HG02973 (cell line): ENCODE results near the gene PELI1.

ENCODE experiments used
- ATAC-seq: cut with Tn5 transposase; IDR thresholded peaks from one replicate; pipeline ENCODE4 v1.9.1; 2021; ENCODE audit warnings: moderate library complexity; ENCODE audit not compliant: unreplicated experiment

Gene PELI1

DNA sequence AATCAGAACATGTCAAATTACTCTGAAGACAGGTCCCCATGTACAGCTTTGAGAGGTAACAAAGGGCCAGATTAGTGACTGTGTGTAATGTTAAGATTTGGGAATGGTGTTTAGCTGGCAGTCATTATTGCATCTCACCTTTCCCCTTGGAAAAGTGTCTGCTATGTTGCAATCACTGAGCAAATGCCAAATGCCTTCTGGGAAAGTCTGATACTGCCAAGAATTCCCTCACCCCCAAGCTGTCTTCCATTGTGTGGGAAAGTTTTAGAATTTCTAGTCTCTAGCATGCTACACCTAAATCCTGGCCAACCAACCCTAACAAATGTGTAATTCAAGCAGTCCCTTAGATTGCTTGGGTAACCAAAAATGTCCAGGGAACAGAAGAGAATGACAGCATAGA, 13.6 kb upstream of the PELI1 start:
- no peak for ATAC-seq

DNA sequence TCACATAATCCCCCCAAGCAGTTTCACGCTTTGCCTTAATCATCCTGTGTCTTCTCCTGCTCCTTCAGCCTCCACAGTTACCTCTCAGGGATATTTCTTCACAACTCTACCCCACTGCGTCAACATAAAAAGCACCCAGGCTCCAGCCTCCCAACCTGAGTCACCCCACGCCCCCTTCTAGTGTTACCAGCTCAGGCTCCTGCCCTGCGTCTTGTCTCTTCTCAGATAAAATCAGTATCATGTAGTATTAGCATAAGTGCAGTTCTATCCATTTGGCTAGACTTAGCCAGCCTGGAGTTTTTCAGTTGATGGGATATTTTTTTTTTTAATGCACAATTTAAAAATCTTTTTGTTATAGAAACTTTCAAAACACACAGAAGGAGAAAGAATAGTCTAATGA, 9.6 kb upstream of the PELI1 start:
- ATAC-seq, result no peak

DNA sequence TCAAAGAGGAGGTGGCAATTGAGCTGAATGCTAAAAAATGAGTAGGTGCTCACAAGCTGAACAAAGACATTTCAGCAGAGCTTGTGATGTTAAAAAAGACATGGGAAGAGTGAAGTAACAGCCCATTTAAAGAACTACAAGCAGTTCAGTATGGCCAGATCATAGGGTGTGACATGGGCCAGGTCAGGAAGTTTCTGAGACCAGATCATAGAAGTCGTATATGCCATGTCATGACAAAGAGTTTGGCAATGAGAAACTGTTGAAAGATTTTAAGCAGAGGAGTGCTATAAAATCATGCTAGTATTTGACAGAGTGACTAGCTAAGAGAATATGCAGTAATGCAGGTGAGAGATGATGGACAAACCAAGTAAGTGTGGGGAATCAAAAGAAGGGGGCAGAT, 7.3 kb upstream of the PELI1 start:
- ATAC-seq, result no peak

DNA sequence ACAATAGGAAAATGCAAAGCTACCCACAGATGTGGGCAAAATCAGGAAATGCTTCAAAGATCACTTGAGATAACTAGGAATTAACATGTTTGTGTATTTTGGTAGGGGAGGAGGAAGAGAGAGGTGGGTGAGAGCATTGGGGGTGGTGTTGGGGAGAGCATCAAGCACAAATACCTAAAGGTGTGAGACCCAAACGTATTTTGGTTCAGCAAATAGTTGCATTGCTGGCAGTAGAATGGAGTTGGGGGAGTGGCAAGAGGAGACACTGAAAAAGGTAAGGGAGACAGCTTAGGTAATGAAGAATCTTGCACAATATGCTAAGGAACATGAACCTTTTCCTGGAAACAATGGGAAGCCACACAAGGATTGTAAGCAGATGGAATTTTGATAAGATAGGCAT, 1.5 kb upstream of the PELI1 start:
- no peak for ATAC-seq

DNA sequence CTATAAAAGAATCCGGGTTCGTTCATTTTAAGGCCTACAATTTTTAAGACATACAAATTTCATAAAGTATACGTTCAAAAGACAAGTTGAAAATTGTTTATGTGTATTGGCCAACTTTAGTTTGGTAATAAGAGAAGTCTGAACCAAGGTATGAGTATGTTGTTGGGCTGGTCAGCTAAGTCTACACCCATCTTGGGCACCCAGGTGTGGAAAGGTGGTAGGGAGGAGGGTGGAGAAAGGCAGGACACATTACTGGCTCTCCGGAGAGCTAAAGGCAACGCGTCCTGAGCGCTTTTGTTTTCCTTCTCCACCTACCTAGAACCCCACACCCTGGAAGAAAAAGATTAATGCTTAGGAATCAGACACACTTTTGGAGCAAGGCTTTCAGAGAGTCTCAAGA, 899 bp upstream of the PELI1 start:
- no peak for ATAC-seq

DNA sequence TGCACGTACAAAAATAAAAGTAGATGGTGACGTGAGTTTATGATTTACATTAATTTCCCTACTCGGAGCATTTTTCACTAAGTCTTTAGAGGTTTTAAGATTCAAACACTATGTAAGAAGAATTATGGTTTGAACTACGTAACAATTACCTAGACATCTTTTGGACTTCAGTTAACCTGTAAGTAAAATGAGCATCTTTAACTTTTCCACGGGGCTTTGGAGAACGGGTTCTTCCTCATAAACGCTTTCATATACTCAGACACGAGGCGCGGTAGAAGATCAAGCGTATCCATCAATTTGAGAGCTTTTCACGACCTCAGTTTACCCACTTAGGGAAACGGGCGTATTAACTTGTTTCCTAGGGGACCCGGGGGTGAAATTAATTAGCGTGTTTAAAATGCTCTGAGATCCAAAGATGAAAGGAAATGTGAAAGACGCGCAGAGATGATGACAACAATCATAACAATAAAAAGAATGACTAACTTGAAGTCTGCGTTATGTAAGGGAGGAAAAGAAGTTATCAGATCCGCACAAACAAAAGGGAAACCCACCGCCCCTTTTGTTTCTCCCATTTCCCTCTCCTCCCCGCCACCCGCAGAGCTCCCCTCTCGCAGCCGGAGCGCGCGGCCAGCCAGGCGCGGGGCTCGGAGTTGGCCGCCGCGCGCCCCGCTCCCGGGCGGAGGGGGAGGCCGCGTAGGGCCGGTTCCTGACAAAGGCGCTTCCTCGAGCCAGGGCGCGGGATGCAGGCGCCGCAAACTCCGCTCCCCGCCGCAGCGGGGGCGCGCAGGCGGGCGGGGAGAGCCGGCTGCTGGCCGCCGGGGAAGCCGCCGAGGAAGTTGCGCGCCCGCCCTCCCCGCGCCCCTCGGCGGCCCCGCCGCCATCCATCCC, 807 bp downstream of the PELI1 start:
- peak; percentile 8 for ATAC-seq

DNA sequence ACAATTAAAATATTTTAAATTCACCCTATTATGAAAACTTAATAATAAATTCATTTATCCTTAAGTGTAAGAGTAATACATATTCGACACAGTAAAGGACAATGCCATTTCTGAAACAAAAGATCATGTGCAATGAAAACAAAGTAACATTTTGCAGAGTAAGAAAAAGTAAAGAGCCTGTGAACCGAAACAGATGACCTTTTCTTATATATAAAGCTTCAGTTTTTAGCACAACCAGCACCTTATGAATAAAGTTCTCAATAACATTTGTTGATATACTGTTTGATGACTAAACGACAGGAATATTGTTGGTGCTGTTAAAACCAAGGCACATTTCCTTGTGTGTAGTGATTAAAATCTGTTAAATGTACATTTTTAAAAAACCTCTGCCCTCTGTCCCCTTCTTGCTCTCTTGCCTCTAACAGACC, 1.5 kb downstream of the PELI1 start:
- no peak for ATAC-seq

DNA sequence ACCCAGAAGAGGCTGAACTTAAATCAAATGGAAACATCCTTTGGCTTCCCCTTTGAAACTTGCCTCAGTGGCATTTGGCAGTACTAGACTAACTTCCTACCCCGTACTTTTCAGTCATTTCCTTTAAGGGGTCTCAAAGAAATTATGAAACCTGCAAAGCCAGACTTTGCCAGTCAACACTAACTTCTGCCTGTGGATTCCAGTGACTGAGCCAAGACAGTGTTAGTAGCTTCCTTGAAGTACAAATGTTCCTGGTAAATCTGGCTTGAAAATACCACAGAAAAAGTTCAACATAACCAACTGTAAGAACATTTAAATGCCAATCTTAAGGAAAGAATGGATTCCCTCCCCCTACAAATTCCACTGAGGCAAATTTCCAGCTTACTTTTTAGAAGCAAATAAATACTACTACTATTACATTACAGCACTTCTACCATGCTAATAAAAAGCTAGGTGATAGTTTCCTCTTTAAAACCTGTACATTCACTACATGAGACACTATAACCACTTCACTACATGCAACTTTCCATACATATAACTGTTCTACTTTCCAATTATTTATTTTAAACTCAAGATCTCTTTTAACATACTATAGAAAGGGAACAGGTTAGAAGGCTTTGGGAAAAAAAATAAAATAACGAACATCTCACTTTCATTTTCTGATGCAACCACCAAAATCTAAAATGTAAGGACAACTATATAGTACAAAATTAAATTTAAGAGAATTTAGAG, 2.4 kb downstream of the PELI1 start:
- ATAC-seq, result no peak

DNA sequence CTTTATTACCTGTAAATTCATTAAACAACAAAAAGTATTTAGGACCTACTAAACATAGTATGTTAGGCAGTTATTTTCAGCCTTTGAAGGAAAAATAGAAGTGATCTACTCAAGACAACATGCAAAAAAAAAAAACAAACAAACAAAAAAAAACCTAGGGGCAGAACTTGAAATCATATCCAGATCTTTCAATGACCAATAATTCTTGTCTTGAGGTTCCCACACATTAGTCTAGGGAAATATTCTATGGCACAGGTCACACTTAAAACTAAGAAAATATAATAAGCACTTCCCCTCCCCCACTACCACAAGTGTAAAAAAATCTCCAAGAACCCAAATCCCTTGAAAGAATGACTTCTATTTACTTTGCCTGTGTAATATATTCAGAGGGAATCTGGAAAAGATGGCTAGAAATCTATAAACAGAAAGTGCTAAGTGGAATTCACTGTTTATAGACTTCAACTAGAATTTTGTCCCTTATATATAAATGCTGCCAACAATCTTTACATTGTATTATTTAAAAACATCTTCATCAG, 3.5 kb downstream of the PELI1 start:
- no peak for ATAC-seq

DNA sequence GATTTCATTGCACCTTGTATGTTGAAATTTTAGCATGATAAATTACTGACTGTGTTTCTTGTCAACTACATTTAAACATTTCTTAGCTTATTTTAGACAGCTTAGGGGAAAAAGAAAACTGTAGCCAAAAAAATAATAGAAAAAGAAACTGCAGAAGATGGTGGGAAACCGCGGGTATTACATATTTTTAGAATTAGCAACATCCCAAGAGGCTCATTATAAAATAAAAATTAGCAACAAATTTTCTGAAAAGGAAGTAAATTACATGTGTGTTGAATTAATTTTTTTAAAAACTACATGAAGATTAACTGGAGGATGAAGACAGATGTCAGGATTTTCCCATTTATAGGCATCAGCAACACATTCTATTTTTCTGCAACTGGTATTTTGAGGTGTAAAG, 4.3 kb downstream of the PELI1 start:
- no peak for ATAC-seq

DNA sequence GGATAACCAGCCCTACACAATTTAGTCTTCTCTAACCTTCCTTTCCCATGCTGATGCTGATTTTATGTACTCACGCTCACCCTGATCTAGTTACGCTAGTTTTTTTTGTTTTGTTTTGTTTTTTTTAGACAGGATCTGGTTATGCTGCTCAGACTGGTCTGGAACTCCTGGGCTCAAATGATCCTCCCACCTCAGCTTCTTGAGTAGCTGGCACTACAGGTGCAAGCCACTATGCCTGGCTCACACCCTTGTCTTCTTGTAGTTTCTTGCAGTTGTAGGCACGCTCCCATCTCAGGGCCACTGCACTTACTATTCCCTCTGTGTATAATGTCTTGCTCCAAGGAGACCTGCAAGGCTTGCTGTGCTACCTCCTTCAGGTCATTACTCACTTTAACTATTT, 6.2 kb downstream of the PELI1 start:
- ATAC-seq, result no peak

DNA sequence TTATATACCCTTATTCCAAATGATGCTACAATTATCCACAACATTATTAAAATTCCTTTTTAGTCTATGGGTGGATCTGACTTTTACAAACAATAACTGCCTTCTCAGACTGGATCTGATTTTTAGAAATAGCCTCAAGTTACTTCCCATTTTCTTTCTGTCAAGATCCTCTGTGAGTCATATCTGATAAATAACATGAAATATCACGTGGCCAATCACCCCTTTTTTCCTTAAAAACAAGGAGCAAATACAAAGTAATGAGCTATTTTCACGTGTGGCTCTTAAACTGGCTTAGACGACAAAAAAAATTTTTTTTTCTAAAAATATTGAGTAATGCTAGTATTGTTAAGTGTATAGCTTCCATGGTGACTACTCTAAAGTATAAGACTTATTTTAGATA, 6.7 kb downstream of the PELI1 start:
- no peak for ATAC-seq

DNA sequence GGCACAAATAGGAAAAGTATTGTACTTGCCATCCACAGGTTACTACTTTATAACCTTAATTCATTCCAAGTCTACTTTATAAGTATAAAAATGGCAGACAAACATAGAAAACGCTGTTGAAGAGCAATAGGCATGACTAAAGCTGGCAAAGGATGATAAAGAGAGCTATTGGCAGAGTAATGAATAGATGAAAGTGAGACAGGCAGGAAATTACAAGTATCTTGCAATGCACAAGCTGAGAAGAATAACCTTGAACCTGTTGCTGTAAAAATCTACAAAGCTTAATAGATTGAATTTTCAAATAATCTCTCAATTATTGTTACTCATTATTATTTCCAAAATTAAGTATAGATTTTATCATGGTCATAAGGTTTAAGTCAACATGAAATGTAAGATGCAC, 8.8 kb downstream of the PELI1 start:
- ATAC-seq, result no peak

DNA sequence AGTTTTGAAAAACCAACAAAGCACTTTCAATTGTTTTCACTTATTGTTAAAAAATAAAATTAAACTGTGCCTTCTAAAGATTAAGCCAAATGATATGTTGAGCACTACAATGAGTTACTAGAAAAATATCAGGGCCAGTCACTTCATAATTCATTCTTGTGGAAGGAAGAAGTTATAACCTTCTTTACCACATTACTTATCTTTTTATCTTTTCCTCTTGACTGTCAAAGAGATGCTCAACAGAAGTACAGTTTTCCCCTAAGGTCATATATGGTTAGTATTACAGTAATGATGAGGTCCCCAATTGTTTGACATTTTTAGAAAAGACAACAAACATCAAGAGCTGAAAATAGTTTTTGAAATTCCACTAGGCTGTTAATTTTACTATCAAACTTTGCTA, 9.4 kb downstream of the PELI1 start:
- ATAC-seq, result no peak

DNA sequence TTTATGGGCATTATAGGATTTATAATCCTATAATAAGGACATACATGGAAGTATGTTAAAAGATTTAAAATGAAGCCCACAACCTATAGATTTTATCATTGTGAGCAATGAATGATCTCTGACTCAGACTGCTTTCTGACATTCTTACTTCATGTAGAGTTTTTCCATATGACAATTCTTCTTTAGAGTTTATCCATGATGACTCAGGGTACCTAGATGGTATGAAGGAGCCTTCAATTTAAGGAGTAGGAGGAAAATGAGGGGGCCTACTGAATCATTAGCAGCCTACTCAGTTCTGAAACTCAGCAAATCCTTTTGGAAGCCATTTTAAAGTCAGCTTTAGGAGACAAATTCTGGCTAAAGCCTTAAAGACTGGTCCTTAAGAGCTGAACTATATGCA, 10.4 kb downstream of the PELI1 start:
- no peak for ATAC-seq

DNA sequence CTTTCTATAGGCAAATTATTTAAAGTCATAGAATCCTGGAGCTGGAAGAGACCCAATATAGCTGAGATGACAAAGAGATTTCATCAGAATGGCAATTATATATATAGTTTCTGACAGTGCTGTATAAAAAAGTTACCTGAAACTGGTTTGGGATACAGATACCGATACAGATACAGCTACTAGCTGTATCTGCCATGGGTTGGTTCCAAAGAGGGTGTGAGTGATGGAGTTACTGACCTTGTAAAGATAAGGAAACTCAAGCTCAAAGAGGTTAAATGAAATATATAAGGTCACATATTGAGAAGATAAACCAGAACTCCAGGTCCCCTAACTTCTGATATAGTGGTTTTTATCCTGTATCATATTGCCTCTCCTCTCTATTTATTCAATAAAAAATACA, 10.9 kb downstream of the PELI1 start:
- no peak for ATAC-seq

DNA sequence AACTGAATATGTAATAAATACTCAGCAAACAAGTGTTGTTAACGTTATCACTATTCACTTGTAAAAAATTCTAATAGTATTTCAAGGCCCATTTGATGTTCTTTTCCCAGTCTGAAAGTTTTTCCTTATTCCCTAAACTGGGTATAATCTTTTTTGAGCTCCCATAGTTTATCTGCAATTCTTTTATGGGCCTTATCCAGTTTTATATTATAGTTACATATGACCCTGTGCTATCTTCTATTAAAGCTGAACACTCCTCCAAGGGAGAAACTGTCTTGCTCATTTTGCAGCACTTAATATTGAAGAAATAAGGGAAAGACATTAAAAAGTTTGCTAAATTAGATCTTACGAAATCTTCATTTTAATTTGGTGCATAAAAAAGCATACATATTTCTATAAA, 13.9 kb downstream of the PELI1 start:
- ATAC-seq, result no peak

DNA sequence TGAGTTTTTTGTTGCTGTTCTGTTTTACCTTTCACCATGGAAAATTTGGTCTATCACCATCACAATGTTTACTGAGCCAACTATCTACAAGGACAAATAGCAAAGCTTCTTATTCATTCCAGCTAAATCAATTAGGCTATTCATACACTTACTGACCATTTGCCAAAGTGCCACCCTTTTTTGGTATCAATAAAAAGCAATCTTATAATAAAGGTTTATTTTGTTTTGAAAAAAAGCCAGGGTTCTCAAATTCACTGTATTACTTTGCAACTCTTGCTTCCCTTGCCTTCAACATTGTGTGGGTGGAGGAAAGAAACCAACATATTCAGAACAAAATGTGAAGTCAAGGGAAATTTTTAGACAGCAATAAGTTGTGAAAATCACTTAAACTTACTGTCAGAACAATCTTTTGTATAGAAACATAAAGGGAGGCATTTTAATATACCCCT, 15.3 kb downstream of the PELI1 start:
- peak; percentile 43 for ATAC-seq

DNA sequence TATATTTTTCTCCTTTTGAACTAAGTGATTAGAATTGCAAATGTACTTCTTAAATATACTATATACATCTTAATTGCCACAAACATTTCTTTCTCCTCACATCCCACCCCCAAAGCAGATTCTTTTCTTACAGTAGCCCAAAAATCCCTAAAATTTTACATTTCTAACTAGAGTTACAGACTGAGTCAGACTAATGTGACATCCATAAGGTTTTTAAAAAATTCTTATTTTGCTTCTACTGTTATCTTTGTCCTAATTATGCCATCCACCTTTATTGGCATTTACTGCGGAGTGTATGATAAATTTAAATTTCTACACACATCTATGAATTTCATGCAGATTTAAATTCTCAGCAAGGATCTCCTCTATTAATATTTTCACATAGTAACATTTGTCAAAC, 15.8 kb downstream of the PELI1 start:
- ATAC-seq, result no peak

DNA sequence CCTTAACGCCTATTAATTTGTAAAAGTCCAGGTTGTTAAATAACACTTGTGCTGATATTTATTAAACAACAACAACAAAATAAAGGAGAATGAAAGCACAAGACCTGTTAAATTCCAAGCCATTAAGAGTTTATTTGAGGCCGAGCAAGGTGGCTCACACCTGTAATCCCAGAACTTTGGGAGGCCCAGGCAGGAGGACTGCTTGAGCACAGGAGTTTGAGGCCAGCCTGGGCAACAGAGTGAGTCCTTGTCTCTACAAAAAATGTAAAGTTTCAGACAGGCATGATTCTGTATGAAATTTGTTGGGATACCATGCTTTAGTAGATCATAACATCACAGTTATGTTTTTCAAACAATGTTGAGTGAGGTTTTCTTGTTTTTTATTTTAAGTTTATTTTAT, 17.1 kb downstream of the PELI1 start:
- ATAC-seq, result no peak

DNA sequence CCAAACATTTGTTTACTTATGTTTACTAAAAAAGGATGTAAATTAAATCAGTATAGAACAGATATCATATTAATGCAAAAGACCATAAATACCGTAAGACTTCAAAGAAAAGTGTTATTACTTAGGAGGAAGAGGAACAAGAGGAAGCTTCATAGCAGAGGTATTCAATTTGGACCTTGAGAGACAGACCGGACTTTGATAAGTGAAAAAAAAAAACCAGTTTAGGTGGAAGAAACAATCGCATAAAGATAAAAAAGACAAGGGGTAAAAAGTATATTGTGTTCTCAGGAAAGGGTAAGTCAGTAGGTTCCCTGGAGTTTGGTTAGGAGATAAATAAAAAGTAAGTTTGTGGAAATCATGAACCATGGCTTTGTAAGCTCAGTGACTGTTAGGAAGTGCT, 17.6 kb downstream of the PELI1 start:
- ATAC-seq, result no peak

DNA sequence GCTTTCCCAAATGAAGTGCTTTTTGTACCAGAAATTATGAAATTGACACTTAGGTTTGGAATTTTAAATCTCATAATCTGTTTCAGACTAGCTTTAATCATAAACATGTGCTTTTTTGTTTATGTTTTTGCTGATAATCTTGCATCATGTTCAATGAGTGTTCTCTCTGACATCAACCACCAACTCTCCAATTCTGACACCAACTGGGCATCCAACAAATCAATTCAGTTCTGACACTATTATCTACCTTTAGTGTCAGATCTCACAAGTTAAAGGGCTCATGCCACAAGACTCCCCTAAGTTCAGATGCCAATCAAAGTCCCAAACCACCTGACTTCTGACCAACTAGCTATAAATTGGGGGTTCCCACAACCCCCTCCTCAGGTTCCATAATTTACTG, 19.6 kb downstream of the PELI1 start:
- ATAC-seq, result no peak
